ENCODE data around the gene LMTK2. TPM values are rescaled to one million over a fixed set of nuclear protein-coding genes. Genes with fewer than 3 reads are reported as not detected.
"Not testable (repeated sequence)": the region's sequence is repeated elsewhere in the genome, so short reads cannot be mapped to it uniquely, and the experiment has no call there.

LMTK2 gene
- total RNA-seq, 2 donors from 2014 or later, result 37.2 to 61.2 TPM

DNA sequence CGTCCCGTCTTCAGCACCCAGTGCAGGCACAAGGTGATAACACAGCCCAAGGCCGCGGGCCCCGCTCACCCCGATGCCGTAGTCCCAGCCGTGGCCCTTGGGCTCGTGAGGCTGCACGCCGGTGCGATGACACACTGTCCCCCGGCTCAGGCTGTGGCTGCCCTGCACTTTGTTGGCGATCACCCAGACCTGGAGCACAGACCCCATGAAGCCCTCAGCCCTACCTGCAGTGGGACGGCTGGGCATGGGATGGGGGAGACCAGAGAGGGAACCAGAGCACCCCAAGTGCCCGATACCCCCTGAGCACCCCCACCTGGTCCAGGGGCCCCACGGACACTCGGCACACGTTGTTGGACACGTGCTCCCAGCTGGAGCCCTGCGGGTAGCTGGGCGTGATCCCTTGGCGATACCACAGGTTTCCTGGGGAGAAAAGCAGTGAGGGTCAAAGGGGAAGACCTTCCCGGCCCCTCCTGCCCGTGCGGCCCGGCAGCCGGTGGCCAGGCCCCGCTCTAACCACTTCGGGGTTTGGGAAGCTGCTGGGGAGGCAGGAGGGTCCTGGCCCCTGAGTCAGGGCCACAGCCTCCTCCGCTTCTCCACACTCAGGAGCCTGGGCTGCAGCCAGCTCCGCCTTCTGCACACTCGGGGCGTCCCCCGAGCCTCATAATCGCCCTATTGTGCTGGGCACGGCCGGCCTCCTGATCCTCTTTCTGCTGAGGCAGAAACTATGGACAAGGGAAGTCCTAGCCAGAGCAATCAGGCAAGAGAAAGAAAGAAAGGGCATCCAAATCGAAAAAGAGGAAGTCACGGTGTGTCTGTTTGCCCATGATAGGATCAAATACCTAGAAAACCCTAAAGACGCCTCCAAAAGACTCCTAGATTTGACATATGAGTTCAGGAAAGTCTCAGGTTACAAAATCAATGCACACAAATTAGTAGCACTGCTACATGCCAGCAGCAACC lies 111.2 kb downstream of the LMTK2 start:
- H3K4me1 ChIP-seq, result no peaks in the 10 kb centered on the region
- no peak overlapping the region for H3K4me3 ChIP-seq
- H3K9ac ChIP-seq (ENCODE audit: low read depth in 2 of 2, low read length in 2 of 2), result no peak overlapping the region
- no peak for DNase-seq
- TF ChIP-seq, protein P1, sequence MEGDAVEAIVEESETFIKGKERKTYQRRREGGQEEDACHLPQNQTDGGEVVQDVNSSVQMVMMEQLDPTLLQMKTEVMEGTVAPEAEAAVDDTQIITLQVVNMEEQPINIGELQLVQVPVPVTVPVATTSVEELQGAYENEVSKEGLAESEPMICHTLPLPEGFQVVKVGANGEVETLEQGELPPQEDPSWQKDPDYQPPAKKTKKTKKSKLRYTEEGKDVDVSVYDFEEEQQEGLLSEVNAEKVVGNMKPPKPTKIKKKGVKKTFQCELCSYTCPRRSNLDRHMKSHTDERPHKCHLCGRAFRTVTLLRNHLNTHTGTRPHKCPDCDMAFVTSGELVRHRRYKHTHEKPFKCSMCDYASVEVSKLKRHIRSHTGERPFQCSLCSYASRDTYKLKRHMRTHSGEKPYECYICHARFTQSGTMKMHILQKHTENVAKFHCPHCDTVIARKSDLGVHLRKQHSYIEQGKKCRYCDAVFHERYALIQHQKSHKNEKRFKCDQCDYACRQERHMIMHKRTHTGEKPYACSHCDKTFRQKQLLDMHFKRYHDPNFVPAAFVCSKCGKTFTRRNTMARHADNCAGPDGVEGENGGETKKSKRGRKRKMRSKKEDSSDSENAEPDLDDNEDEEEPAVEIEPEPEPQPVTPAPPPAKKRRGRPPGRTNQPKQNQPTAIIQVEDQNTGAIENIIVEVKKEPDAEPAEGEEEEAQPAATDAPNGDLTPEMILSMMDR (IDR thresholded peaks at IDR 0.05), result no peak
- H3K27me3 ChIP-seq, result no peaks in the 10 kb centered on the region
- peaks cover 3% of the 10 kb centered on the region for H3K36me3 ChIP-seq
- H3K9me3 ChIP-seq, result no peaks in the 10 kb centered on the region
- intact Hi-C loops (cut with DNase I), result no loop called here
- H3K27ac ChIP-seq, result no peak overlapping the region

DNA sequence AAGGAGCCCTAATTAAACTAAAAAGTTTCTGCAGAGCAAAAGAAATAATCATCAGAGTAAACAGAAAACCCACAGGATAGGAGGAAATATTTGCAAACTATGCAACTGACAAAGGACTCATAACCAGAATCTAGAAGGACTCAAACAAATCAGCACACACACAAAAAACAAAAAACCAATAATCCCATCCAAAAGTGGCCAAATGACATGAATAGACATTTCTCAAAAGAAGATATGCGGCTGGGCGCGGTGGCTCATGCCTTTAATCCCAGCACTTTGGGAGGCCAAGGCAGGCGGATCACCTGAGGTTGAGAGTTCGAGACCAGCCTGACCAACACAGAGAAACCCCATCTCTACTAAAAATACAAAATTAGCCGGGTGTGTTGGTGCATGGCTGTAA lies 112.7 kb downstream of the LMTK2 start:
- H3K4me1 ChIP-seq; H3K4me3 ChIP-seq; H3K9ac ChIP-seq (ENCODE audit: low read depth in 2 of 2, low read length in 2 of 2); H3K27ac ChIP-seq; H3K9me3 ChIP-seq; H3K36me3 ChIP-seq; DNase-seq; intact Hi-C loops (cut with DNase I); H3K27me3 ChIP-seq: not testable (repeated sequence)

DNA sequence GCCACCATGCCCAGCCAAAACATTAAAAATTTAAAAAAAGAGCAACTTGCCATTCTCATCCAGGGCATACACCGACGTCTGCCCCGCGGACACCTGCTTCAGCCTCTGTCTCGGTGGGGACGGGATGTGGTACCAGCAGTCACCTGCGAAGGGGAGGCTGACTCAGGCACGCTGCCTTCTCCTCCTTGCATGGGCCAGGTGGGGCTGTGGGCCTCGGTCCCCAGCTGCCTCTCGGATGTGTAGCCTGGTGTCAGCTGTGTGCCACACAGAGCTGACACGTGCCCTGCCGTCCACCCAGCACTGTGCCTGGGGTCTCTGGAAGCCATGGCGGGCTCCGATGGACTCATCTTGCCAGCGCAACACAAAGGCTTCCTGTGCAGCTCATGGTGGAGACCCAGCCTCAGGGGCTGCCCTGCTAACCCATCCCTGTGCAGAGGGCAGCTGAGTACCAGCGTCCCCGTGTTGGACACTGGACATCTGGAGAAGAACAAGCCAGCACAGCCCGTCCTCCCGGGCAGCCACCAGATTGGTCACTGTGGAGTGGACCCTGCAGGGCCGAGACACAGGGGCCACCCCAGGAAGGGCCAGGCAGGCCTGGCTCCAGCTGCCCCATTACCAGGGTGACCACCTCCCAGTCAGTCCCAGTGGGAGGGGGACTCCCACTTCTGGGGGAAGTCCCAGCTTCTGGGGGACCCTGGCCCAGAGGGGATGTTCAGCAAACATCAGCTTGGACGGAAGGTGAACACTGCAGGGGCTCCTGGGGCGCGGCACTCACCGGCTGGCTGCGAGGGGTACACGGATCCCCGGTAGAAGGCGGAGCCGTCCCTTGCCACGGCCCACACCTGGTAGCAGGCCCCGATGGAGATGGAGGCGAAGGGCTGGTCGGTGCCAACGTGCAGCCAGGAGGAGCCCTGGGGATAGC lies 115.2 kb downstream of the LMTK2 start:
- Histone ChIP-seq H3K4me1 (no peaks in the 10 kb centered on the region), H3K9ac (ENCODE audit: low read depth in 2 of 2, low read length in 2 of 2) (no peak overlapping the region), H3K9me3 (no peaks in the 10 kb centered on the region), H3K27me3 (no peaks in the 10 kb centered on the region), H3K4me3 (no peak overlapping the region), H3K36me3 (peaks cover 3% of the 10 kb centered on the region), H3K27ac (no peak overlapping the region)
- DNase-seq, result no peak
- intact Hi-C loops (cut with DNase I), result no loop called here
- TF ChIP-seq, protein P1 (IDR thresholded peaks at IDR 0.05), result no peak

DNA sequence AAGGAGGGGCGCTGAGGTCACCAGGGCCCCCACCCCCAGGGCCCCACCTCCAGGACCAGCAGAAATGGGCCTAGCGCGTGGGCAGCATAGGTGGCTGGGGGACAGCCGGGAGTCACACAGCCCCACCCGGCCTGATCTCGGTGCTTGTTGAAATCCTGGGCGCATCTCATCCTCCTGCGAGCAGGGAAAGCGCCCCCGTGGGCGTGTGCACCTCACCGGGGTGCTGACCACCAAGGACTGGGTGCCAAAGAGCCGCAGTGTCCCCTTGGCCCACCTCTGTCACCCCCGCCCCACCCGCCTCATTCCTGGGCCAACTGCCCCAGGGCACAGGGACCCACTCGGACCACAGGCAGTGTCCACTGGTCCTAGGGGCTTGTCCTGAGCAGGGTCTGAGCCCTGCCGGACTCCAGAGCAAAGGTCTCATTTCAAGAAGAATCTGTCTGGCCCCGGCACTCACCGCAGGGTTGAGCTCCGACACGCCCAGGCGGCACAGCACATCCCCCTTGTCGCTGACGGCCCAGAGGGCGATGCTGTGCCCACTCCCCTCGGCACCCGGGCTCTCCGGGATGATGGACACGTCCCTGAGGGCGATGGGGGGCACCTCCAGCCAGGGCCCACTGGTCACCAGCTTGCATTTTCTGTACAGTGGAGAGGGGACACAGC lies 116.0 kb downstream of the LMTK2 start:
- TF ChIP-seq, protein P1 (IDR thresholded peaks at IDR 0.05), result no peak
- no peak overlapping the region for H3K4me3 ChIP-seq
- peaks cover 3% of the 10 kb centered on the region for H3K36me3 ChIP-seq
- H3K9me3 ChIP-seq, result no peaks in the 10 kb centered on the region
- DNase-seq, result no peak
- no peak overlapping the region for H3K27ac ChIP-seq
- H3K9ac ChIP-seq (ENCODE audit: low read depth in 2 of 2, low read length in 2 of 2), result no peak overlapping the region
- intact Hi-C loops (cut with DNase I), result no loop called here
- no peaks in the 10 kb centered on the region for H3K27me3 ChIP-seq
- H3K4me1 ChIP-seq, result no peaks in the 10 kb centered on the region

DNA sequence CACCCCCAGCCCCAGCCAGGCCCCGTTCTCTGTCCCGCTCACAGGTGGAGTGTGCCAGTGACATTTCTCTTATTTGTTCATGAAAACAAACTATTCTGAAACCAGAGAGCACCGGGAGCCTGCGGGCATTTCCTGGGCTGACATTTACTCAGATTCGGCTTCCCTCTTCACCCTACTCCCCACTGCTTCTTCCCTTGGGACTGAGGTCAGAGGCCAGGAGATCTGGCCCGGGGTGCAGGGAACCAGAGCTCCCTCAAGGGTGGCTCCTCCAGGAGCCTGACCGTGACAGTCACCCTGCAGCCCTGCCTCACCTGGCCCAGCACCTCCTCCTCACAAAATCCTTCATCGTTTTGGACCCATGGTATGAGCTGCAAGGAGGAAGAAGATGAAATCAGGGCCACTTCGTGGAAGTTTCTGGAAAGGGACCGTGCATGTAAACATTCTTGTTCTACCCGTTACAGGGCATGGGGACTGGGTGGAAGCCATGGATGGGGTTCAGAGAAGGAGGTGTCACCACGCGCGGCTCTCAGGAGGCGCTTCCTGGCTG lies 116.8 kb downstream of the LMTK2 start:
- Histone ChIP-seq H3K9me3 (no peaks in the 10 kb centered on the region), H3K9ac (ENCODE audit: low read depth in 2 of 2, low read length in 2 of 2) (no peak overlapping the region), H3K4me3 (no peak overlapping the region), H3K36me3 (peaks cover 3% of the 10 kb centered on the region), H3K4me1 (no peaks in the 10 kb centered on the region), H3K27me3 (no peaks in the 10 kb centered on the region), H3K27ac (no peak overlapping the region)
- no peak for DNase-seq
- intact Hi-C loops (cut with DNase I), result no loop called here
- TF ChIP-seq, protein P1 (IDR thresholded peaks at IDR 0.05), result no peak
